Activated naive CD4-positive, alpha-beta T cell treated with anti-CD3 and anti-CD28 coated beads for 36 hours (primary cell): ENCODE data around the gene BEAN1. TPM values are rescaled to one million over a fixed set of nuclear protein-coding genes. Genes with fewer than 3 reads are reported as not detected.
A peak's percentile ranks its signal among the peaks of the same experiment; 100 is the strongest.
"Not testable (repeated sequence)": the region's sequence is repeated elsewhere in the genome, so short reads cannot be mapped to it uniquely, and the experiment has no call there.

Source experiments
- CTCF ChIA-PET: fragments of 350-600 bp; sonication (Branson Sonifier 250); formaldehyde crosslinking; loops from one replicate; lab custom pipeline; 2021; ENCODE audit warnings: antibody characterized with exemption; lab: Charles Lee
- DNase-seq: peaks from one replicate; pipeline ENCODE4 v3.0.0-alpha.2; 2020
- H3K27ac Mint-ChIP-seq: one replicate; pipeline ENCODE4 v1.8.0; 2021; ENCODE audit warnings: mild to moderate bottlenecking, mixed read lengths
- H3K27me3 Mint-ChIP-seq: one replicate; pipeline ENCODE4 v1.8.0; 2021; ENCODE audit warnings: low read depth, mixed read lengths
- H3K36me3 Mint-ChIP-seq: one replicate; pipeline ENCODE4 v1.8.0; 2021; ENCODE audit warnings: low read depth, mixed read lengths
- H3K4me1 Mint-ChIP-seq: one replicate; pipeline ENCODE4 v1.8.0; 2021; ENCODE audit warnings: low read depth, mixed read lengths
- H3K4me3 Mint-ChIP-seq: one replicate; pipeline ENCODE4 v1.8.0; 2021; ENCODE audit warnings: mild to moderate bottlenecking, moderate library complexity, mixed read lengths
- H3K9me3 Mint-ChIP-seq: one replicate; pipeline ENCODE4 v1.8.0; 2021; ENCODE audit warnings: mixed read lengths
- intact Hi-C: fragments of 100-400 bp; cut with micrococcal nuclease; formaldehyde crosslinking; loops from one replicate; pipeline ENCODE4 v1.15.1; 2023
- total RNA-seq, 2 experiments: library from RNA; stranded (reverse); gene quantifications; one replicate each; pipeline ENCODE4 v1.2.3, GENCODE V29; 2021

BEAN1 gene
- total RNA-seq, 2 experiments from 2014 or later, result not detected

DNA sequence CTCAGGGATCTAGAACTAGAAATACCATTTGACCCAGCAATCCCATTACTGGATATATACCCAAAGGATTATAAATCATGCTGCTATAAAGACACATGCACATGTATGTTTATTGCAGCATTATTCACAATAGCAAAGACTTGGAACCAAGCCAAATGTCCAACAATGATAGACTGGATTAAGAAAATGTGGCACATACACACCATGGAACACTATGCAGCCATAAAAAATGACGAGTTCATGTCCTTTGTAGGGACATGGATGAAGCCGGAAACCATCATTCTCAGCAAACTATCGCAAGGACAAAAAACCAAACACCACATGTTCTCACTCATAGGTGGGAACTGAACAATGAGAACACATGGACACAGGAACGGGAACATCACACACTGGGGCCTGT, 74.5 kb downstream of the BEAN1 start:
- H3K36me3 Mint-ChIP-seq, H3K27ac Mint-ChIP-seq, H3K4me1 Mint-ChIP-seq, H3K9me3 Mint-ChIP-seq, DNase-seq, intact Hi-C loops, H3K27me3 Mint-ChIP-seq, H3K4me3 Mint-ChIP-seq: not testable (repeated sequence)
- CTCF ChIA-PET, result interaction anchor here (0.6 kb wide), 1 partner anchor 55 kb away, joined by 3 read pairs; no protein-coding TSS in a partner anchor

DNA sequence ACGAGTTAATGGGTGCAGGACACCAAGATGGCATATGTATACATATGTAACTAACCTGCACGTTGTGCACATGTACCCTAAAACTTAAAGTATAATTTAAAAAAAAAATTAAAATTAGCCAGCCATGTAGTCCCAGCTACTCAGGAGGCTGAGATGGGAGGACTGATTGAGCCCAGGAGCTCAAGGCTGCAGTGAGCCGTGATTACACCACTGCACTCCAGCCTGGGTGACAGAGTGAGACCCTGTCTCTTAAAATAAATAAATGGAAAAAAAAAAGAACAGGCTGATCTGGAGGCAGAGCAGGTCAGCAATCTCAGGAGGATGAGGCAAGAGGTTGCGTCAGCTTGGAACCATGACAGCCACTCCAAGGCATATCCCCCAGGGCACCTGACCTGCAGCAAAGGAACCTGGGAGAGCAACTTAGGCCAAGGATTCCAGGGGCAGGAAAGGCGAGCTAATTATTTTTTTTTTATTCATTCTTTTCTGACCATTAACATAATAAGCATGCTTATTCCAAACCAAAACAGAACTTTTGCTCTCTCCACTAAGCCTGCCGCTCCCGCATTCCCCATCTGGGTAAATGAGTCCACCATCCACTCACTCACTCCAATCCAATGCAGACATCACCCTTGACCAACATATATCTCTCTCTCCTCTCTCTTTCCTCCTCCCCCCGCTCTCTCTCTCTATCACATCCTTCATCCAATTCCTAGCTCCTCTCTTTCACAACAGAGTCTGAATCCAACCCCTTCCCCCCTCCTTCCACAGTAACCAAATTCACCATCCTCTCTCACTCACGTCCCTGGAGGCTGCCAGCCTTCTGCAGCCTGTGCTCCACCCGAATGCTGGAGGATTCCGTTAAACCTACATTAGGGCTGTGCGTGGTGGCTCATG, 75.2 kb downstream of the BEAN1 start:
- CTCF ChIA-PET, result interaction anchor here (0.6 to 0.7 kb wide), 2 partner anchors 54 to 99 kb away, joined by 3 to 6 read pairs; no protein-coding TSS in a partner anchor
- no peak for DNase-seq
- H3K4me1 Mint-ChIP-seq, result no peaks in the 10 kb centered on the region
- H3K36me3 Mint-ChIP-seq, result no peaks in the 10 kb centered on the region
- H3K27me3 Mint-ChIP-seq, result no peaks in the 10 kb centered on the region
- H3K27ac Mint-ChIP-seq, result no peak overlapping the region
- H3K9me3 Mint-ChIP-seq, result no peaks in the 10 kb centered on the region
- H3K4me3 Mint-ChIP-seq, result no peak overlapping the region
- intact Hi-C loops, result no loop called here

DNA sequence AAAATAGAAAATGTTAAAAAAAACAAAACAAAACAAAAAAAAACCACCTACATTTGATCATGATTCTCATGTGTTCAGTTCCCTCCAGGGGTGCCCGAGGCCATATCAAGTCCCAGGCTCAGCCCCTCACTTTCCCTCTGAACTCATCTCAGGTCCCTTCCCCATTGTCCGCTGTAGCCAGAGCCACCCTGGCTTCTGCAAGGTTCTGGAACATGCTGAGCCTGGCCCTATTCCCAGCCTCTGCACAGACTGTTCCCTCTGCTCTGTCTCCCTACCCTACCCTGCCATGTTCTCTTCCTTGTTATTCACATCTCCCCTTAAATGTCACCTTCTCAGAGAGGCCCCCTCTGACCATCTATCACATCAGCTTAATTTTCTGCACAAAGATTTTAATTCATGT, 75.9 kb downstream of the BEAN1 start:
- DNase-seq, result no peak
- no peaks in the 10 kb centered on the region for H3K4me1 Mint-ChIP-seq
- H3K36me3 Mint-ChIP-seq, result no peaks in the 10 kb centered on the region
- no peaks in the 10 kb centered on the region for H3K9me3 Mint-ChIP-seq
- H3K27ac Mint-ChIP-seq, result peak overlapping the region; percentile 12
- no peaks in the 10 kb centered on the region for H3K27me3 Mint-ChIP-seq
- no peak overlapping the region for H3K4me3 Mint-ChIP-seq
- CTCF ChIA-PET, result no interaction called here
- intact Hi-C loops, result no loop called here

DNA sequence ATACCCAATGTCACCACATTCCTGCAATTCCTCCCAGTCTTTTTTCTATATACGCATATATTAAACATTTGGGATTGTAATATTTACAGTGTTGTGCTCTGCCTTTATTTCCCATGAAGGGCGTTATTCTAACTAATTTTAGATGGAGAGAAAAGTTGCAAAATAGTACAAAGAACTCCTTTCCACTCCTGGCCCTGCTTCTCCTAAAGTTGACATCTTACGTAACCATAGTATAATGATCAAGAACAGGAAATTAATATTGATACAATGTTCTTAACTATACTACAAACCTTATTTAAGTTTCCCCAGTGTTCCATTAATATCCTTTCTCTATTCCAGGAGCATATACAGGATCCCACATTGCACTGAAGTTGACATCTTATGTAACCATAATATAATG, 76.5 kb downstream of the BEAN1 start:
- no peak for DNase-seq
- no peak overlapping the region for H3K27ac Mint-ChIP-seq
- no peak overlapping the region for H3K4me3 Mint-ChIP-seq
- CTCF ChIA-PET, result no interaction called here
- intact Hi-C loops, result no loop called here
- no peaks in the 10 kb centered on the region for H3K9me3 Mint-ChIP-seq
- no peaks in the 10 kb centered on the region for H3K27me3 Mint-ChIP-seq
- H3K36me3 Mint-ChIP-seq, result no peaks in the 10 kb centered on the region
- H3K4me1 Mint-ChIP-seq, result no peaks in the 10 kb centered on the region

DNA sequence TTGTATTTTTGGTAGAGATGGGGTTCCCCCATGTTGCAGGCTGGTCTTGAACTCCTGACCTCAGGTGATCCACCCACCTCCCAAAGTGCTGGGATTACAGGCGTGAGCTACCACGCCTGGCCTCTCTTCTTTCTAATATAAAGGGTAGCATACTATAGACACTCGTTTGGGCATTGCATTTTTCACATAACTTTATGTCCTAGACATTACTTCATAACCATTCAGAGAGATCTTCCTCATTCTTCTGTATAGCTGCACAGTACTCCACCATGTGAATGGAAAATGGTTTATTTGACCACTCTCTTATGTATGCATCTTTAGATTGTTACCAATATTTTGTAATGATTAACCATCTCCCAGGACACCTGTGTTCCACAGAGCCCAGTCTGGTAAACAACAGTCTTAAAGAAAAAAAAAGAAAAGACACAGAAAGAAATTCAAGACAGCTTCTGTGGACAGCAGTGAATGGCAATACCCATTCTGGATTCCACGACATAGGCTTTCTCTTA, 80.7 kb downstream of the BEAN1 start:
- H3K4me1 Mint-ChIP-seq, result no peaks in the 10 kb centered on the region
- intact Hi-C loops, result no loop called here
- H3K27ac Mint-ChIP-seq, result no peak overlapping the region
- DNase-seq, result no peak
- no peaks in the 10 kb centered on the region for H3K9me3 Mint-ChIP-seq
- H3K4me3 Mint-ChIP-seq, result no peak overlapping the region
- no peaks in the 10 kb centered on the region for H3K27me3 Mint-ChIP-seq
- CTCF ChIA-PET, result interaction anchor here (0.6 to 2.3 kb wide), 3 partner anchors 82 to 246 kb away, joined by 3 to 8 read pairs (median 5); no protein-coding TSS in a partner anchor
- H3K36me3 Mint-ChIP-seq, result no peaks in the 10 kb centered on the region

DNA sequence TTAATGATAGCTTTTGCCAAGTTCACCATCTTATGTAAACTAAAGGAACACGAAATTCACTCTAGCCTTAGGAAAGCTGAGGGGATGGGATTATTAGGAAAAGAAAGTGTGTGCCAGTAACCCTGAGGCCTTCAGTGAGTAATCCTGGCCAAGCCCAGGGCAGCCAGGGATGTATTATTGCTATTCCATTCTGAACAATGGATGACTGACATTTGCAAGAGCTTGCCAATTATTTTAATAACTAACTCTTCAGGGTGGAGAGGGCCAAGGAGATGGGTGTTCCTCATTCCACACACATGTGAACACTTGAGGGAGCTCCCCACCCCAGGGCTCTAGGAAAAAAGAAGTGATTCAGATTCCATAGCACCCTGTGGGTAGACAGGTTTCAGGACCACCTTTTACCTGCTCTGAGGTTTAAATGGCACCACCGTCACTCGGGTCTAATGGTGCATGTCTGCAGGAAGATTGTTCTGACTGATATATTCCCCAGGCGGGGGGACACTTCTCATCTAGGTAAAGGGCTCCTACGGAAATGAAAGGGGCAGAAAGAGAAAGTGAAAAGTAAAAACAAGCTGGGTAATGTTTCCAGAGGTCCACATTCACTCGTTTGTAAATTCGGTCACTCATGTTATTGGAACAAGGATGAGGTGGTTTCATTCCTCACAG, 81.3 kb downstream of the BEAN1 start:
- no peaks in the 10 kb centered on the region for H3K9me3 Mint-ChIP-seq
- CTCF ChIA-PET, result interaction anchor here (0.6 to 2.3 kb wide), 3 partner anchors 42 to 245 kb away, joined by 3 to 8 read pairs (median 5); partner anchors contain the start of gene TK2
- H3K27me3 Mint-ChIP-seq, result no peaks in the 10 kb centered on the region
- intact Hi-C loops, result no loop called here
- no peaks in the 10 kb centered on the region for H3K4me1 Mint-ChIP-seq
- H3K27ac Mint-ChIP-seq, result no peak overlapping the region
- no peak overlapping the region for H3K4me3 Mint-ChIP-seq
- no peaks in the 10 kb centered on the region for H3K36me3 Mint-ChIP-seq
- DNase-seq, result no peak

DNA sequence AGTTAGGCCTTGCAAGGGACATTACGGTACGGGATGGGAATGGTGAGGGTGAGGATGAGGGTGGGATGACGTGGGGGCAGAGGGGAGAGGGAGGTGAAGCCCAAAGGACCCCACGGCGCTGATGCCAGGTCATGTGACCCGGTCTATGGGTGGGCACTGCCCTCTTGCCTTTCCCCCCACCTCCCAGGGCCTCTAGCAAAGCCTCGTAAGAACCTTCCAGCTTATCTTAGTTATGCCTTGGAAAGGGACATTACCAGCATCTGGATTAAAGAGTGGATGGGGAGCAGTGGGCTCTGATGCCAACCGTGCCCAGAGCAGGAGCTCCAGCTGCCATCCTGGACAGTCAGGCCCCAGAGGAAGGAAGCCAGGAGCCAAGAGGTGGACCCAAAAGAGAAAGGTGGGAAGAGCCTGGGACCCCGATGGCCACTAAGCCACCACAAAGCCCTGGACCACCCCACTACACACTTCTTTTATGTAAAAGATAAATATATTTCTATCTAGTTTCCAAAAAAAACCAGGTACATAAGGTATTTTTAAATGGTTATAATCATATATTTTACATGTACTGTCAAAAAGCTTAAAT, 81.9 kb downstream of the BEAN1 start:
- Mint-ChIP-seq H3K36me3 (no peaks in the 10 kb centered on the region), H3K27ac (no peak overlapping the region), H3K4me1 (no peaks in the 10 kb centered on the region), H3K4me3 (no peak overlapping the region), H3K27me3 (no peaks in the 10 kb centered on the region), H3K9me3 (no peaks in the 10 kb centered on the region)
- intact Hi-C loops, result no loop called here
- no peak for DNase-seq
- CTCF ChIA-PET, result interaction anchor here (0.8 to 2.3 kb wide), 3 partner anchors 41 to 217 kb away, joined by 3 to 8 read pairs (median 3); partner anchors contain the start of gene TK2

DNA sequence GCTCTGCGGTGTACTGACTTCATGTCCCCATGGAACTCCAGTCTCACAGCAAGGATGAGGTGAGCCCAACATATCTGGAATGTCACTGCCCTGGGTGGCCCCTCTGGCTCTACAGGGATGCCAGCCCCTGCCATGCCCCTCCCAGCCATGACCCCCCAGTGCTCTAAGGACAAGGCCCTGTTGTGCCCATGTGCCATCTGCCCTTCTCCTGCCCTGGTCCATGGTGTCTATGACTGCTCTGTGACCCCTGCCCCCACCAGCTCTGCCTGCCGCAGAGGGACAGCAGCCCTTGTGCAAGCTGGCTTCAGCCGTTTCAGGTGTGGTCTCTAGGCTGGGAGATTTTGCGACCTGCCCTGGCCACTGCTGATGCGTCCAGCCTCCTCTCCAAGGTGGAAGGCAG, 82.5 kb downstream of the BEAN1 start:
- Mint-ChIP-seq H3K27ac (no peak overlapping the region), H3K36me3 (no peaks in the 10 kb centered on the region), H3K4me3 (no peak overlapping the region), H3K4me1 (no peaks in the 10 kb centered on the region), H3K9me3 (no peaks in the 10 kb centered on the region), H3K27me3 (no peaks in the 10 kb centered on the region)
- CTCF ChIA-PET, result interaction anchor here (0.8 to 2.3 kb wide), 2 partner anchors 80 to 216 kb away, joined by 3 to 8 read pairs; no protein-coding TSS in a partner anchor
- no peak for DNase-seq
- intact Hi-C loops, result no loop called here

DNA sequence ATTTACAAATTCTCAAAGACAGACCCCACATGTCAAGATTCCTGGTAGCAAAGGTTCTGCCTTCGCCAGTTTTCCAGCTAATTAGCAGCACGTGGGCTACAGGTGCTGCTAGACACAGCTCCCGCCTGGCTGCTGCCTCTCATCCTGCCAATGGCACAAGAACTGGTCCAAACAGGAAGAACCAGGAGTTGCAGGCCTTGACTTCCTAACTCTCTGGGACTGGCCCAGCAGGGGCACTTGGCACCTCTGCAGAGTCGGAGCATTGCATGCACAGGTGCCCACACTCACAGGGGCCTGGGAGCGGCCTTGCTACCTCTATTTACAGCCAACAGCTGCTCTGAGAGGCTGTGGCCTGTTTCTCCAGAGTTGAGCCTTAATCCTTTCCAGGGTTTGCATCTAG, 83.2 kb downstream of the BEAN1 start:
- no peak overlapping the region for H3K27ac Mint-ChIP-seq
- H3K4me3 Mint-ChIP-seq, result no peak overlapping the region
- H3K27me3 Mint-ChIP-seq, result no peaks in the 10 kb centered on the region
- CTCF ChIA-PET, result no interaction called here
- intact Hi-C loops, result no loop called here
- H3K36me3 Mint-ChIP-seq, result no peaks in the 10 kb centered on the region
- no peaks in the 10 kb centered on the region for H3K9me3 Mint-ChIP-seq
- H3K4me1 Mint-ChIP-seq, result peaks cover 3% of the 10 kb centered on the region
- no peak for DNase-seq

DNA sequence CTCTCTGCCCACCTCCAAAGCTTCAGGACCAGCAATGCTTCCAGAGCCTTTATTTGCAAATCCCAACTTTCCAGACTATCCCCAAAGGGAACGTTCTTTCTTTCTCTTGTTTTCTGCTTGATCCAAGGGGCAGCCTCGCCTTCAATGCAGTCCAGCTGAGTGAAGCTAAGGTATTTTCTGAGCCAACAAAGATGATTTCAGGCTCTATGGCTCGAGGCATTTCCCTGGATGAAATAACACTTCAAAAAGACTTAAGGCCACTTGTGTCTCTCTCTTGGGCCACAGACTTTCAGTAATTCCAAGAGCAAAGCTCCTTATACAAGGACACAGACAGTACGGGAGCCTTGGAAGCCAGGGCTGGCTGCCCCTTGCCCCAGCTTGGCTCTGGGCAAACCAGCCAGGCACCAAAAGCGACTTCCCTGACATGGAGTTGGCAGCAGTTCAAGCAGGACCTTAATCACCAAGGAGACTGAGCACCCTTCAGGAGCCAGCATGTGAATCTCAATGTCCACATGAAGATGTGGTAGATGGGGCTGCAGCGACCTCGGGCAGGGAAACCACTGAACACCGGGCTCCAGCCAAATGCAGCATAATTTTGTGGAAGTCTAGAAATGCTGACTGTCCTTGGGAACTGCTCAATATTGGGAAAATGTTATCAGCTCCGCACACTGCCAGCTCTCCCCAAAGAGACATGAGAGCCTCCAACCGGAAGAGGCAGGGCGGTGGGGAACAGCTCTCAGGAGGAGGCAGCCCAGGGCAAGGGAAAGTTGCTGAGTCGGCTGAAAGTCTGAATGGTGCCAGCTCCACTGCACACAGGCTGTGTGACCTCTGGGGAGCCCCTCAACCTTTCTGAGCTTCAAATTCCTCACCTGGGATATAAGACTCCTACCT, 83.9 kb downstream of the BEAN1 start:
- no peak overlapping the region for H3K27ac Mint-ChIP-seq
- no peak overlapping the region for H3K4me3 Mint-ChIP-seq
- no peaks in the 10 kb centered on the region for H3K9me3 Mint-ChIP-seq
- no peak for DNase-seq
- H3K36me3 Mint-ChIP-seq, result no peaks in the 10 kb centered on the region
- H3K27me3 Mint-ChIP-seq, result no peaks in the 10 kb centered on the region
- peaks cover 7% of the 10 kb centered on the region for H3K4me1 Mint-ChIP-seq
- CTCF ChIA-PET, result interaction anchor here (1.2 to 1.4 kb wide), 2 partner anchors 34 to 103 kb away, joined by 3 read pairs; no protein-coding TSS in a partner anchor
- intact Hi-C loops, result no loop called here

DNA sequence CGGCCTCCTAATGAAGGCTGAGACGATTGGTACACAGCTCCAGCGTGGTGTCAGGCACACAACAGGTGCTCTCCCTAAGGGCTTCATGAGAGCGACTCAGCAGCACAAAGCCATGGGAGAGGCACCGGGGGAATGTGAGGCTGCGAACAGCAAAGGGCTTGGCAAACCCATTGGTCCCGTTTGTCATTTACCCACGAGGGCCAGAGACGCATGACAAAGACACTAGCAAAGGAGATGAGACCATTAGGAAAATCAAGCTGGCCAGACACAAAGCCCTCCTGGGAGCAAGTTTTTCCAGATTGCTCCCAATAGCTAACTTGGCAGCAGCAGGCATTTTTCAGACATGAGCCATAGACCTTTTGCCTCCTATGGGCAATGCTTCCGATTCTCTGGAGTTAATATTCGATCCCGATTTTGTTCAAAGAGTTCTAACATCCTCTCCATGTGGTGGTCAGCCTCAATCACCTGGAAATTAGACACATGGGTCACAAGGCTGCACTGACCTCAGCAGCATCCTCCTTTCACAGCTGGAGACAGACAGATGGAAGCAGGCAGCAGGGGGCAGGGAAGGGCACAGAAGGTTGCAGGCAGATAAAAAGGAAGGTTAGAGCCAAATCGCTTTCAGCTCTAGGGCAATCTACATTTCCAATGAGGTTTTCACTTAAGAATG, 84.6 kb downstream of the BEAN1 start:
- Mint-ChIP-seq H3K27ac (no peak overlapping the region), H3K27me3 (no peaks in the 10 kb centered on the region), H3K4me1 (peaks cover 15% of the 10 kb centered on the region), H3K9me3 (no peaks in the 10 kb centered on the region), H3K36me3 (no peaks in the 10 kb centered on the region), H3K4me3 (no peak overlapping the region)
- CTCF ChIA-PET, result interaction anchor here (0.7 to 1.4 kb wide), 7 partner anchors 27 to 105 kb away, joined by 3 to 7 read pairs (median 3); partner anchors contain the start of gene CMTM1
- intact Hi-C loops, result loop anchor here (1.0 kb wide), 1 partner anchor 78 kb away; no protein-coding TSS in a partner anchor
- peak; percentile 42 for DNase-seq
